ENCODE measurements around the gene RABGAP1L.

RABGAP1L gene

GRCh38 chr1:174795806-174796205 lies 636.5 kb downstream of the RABGAP1L start:
- no peaks in the 10 kb centered on the region for H3K79me2 ChIP-seq (ENCODE audit: control insufficient read depth, insufficient read depth, low read length, poor library complexity)
- H2BK120ac ChIP-seq (ENCODE audit: insufficient read depth, low read length, poor library complexity): no peak overlapping the region
- H3K4me1 ChIP-seq (ENCODE audit: control insufficient read depth in 1 of 2, insufficient read depth in 2 of 2, low read length in 2 of 2): peaks cover 0 to 5% of the 10 kb centered on the region in 2 experiments
- H3K23ac ChIP-seq (ENCODE audit: low read length): no peak overlapping the region
- H3K9me3 ChIP-seq (ENCODE audit: insufficient read depth, low read depth, low read length): no peaks in the 10 kb centered on the region
- H4K8ac ChIP-seq (ENCODE audit: low read depth, low read length): no peak overlapping the region
- no peak overlapping the region for H3K4ac ChIP-seq (ENCODE audit: low read depth, low read length)
- H3K4me3 ChIP-seq (ENCODE audit: low read depth, low read length): no peak overlapping the region
- H2AFZ ChIP-seq (ENCODE audit: insufficient read depth, low read length, poor library complexity): no peak overlapping the region
- H3K79me1 ChIP-seq (ENCODE audit: low read length): no peaks in the 10 kb centered on the region
- no peak for DNase-seq
- no peak overlapping the region for H4K91ac ChIP-seq (ENCODE audit: low read depth, low read length)
- no peak overlapping the region for H2BK12ac ChIP-seq (ENCODE audit: low read length)
- H2BK5ac ChIP-seq (ENCODE audit: low read depth, low read length, poor library complexity): no peak overlapping the region
- no CpG with 5 or more reads among the region's 2 CpGs for WGBS (ENCODE audit: extremely low coverage, insufficient coverage, insufficient read length)
- H3K9ac ChIP-seq (ENCODE audit: low read length): no peak overlapping the region
- no peak overlapping the region for H3K14ac ChIP-seq (ENCODE audit: low read length)
- H3K4me2 ChIP-seq (ENCODE audit: low read length): no peak overlapping the region
- H3K36me3 ChIP-seq (ENCODE audit: control insufficient read depth in 1 of 2, insufficient read depth in 2 of 2, low read length in 2 of 2): no peaks in the 10 kb centered on the region
- no peak overlapping the region for H3K27ac ChIP-seq (ENCODE audit: low read depth, low read length)
- H3K27me3 ChIP-seq (ENCODE audit: insufficient read depth, low read length): no peaks in the 10 kb centered on the region
- no peak overlapping the region for H3K18ac ChIP-seq (ENCODE audit: low read length)
- H4K12ac ChIP-seq (ENCODE audit: low read depth, low read length): no peak overlapping the region
- H2AK5ac ChIP-seq (ENCODE audit: low read length): no peak overlapping the region

- DNase-seq: no peak
- H3K36me3 ChIP-seq (ENCODE audit: control insufficient read depth in 1 of 2, insufficient read depth in 2 of 2, low read length in 2 of 2): no peaks in the 10 kb centered on the region
- H3K9ac ChIP-seq (ENCODE audit: low read length): no peak overlapping the region
- no peak overlapping the region for H2AK5ac ChIP-seq (ENCODE audit: low read length)
- H3K79me1 ChIP-seq (ENCODE audit: low read length): no peaks in the 10 kb centered on the region
- 100% methylated on average over 1 of the region's 2 CpGs for WGBS (ENCODE audit: extremely low coverage, insufficient coverage, insufficient read length)
- peaks cover 0 to 5% of the 10 kb centered on the region in 2 experiments for H3K4me1 ChIP-seq (ENCODE audit: control insufficient read depth in 1 of 2, insufficient read depth in 2 of 2, low read length in 2 of 2)
- H2BK12ac ChIP-seq (ENCODE audit: low read length): no peak overlapping the region
- H3K18ac ChIP-seq (ENCODE audit: low read length): no peak overlapping the region
- no peak overlapping the region for H4K12ac ChIP-seq (ENCODE audit: low read depth, low read length)
- no peak overlapping the region for H2AFZ ChIP-seq (ENCODE audit: insufficient read depth, low read length, poor library complexity)
- no peak overlapping the region for H3K27ac ChIP-seq (ENCODE audit: low read depth, low read length)
- no peaks in the 10 kb centered on the region for H3K79me2 ChIP-seq (ENCODE audit: control insufficient read depth, insufficient read depth, low read length, poor library complexity)
- no peak overlapping the region for H2BK120ac ChIP-seq (ENCODE audit: insufficient read depth, low read length, poor library complexity)
- H4K91ac ChIP-seq (ENCODE audit: low read depth, low read length): no peak overlapping the region
- H3K4ac ChIP-seq (ENCODE audit: low read depth, low read length): no peak overlapping the region
- H3K4me3 ChIP-seq (ENCODE audit: low read depth, low read length): no peak overlapping the region
- H4K8ac ChIP-seq (ENCODE audit: low read depth, low read length): no peak overlapping the region
- no peak overlapping the region for H3K14ac ChIP-seq (ENCODE audit: low read length)
- no peak overlapping the region for H3K4me2 ChIP-seq (ENCODE audit: low read length)
- H3K27me3 ChIP-seq (ENCODE audit: insufficient read depth, low read length): no peaks in the 10 kb centered on the region
- H2BK5ac ChIP-seq (ENCODE audit: low read depth, low read length, poor library complexity): no peak overlapping the region
- no peak overlapping the region for H3K23ac ChIP-seq (ENCODE audit: low read length)
- H3K9me3 ChIP-seq (ENCODE audit: insufficient read depth, low read depth, low read length): no peaks in the 10 kb centered on the region
Observed at GRCh38 chr1:174797398-174797797, 638.1 kb downstream of the RABGAP1L start.

GRCh38 chr1:174799136-174799479 lies 639.8 kb downstream of the RABGAP1L start:
- no peak overlapping the region for H2AK5ac ChIP-seq (ENCODE audit: low read length)
- no peak overlapping the region for H2BK120ac ChIP-seq (ENCODE audit: insufficient read depth, low read length, poor library complexity)
- H4K8ac ChIP-seq (ENCODE audit: low read depth, low read length): no peak overlapping the region
- no peak overlapping the region for H2BK12ac ChIP-seq (ENCODE audit: low read length)
- H3K79me2 ChIP-seq (ENCODE audit: control insufficient read depth, insufficient read depth, low read length, poor library complexity): no peaks in the 10 kb centered on the region
- no peak overlapping the region for H3K9ac ChIP-seq (ENCODE audit: low read length)
- H3K18ac ChIP-seq (ENCODE audit: low read length): no peak overlapping the region
- no peaks in the 10 kb centered on the region for H3K36me3 ChIP-seq (ENCODE audit: control insufficient read depth in 1 of 2, insufficient read depth in 2 of 2, low read length in 2 of 2)
- no peaks in the 10 kb centered on the region for H3K79me1 ChIP-seq (ENCODE audit: low read length)
- peak in 1 of 2 donors; percentile 25 for DNase-seq
- H3K9me3 ChIP-seq (ENCODE audit: insufficient read depth, low read depth, low read length): no peaks in the 10 kb centered on the region
- H3K4ac ChIP-seq (ENCODE audit: low read depth, low read length): no peak overlapping the region
- no peak overlapping the region for H3K27ac ChIP-seq (ENCODE audit: low read depth, low read length)
- no peak overlapping the region for H3K14ac ChIP-seq (ENCODE audit: low read length)
- H3K4me3 ChIP-seq (ENCODE audit: low read depth, low read length): no peak overlapping the region
- H2BK5ac ChIP-seq (ENCODE audit: low read depth, low read length, poor library complexity): no peak overlapping the region
- no peaks in the 10 kb centered on the region for H3K27me3 ChIP-seq (ENCODE audit: insufficient read depth, low read length)
- peaks cover 0 to 5% of the 10 kb centered on the region in 2 experiments for H3K4me1 ChIP-seq (ENCODE audit: control insufficient read depth in 1 of 2, insufficient read depth in 2 of 2, low read length in 2 of 2)
- peak overlapping the region; percentile 63 for H3K4me2 ChIP-seq (ENCODE audit: low read length)
- no peak overlapping the region for H3K23ac ChIP-seq (ENCODE audit: low read length)
- H2AFZ ChIP-seq (ENCODE audit: insufficient read depth, low read length, poor library complexity): no peak overlapping the region
- no CpG with 5 or more reads among the region's 3 CpGs for WGBS (ENCODE audit: extremely low coverage, insufficient coverage, insufficient read length)
- no peak overlapping the region for H4K12ac ChIP-seq (ENCODE audit: low read depth, low read length)
- no peak overlapping the region for H4K91ac ChIP-seq (ENCODE audit: low read depth, low read length)

GRCh38 chr1:174800216-174800851 lies 641.0 kb downstream of the RABGAP1L start:
- Histone ChIP-seq H4K8ac (ENCODE audit: low read depth, low read length) (no peak overlapping the region), H3K4me3 (ENCODE audit: low read depth, low read length) (no peak overlapping the region), H3K79me2 (ENCODE audit: control insufficient read depth, insufficient read depth, low read length, poor library complexity) (no peaks in the 10 kb centered on the region), H3K23ac (ENCODE audit: low read length) (no peak overlapping the region), H2BK12ac (ENCODE audit: low read length) (no peak overlapping the region), H3K36me3 (ENCODE audit: control insufficient read depth in 1 of 2, insufficient read depth in 2 of 2, low read length in 2 of 2) (no peaks in the 10 kb centered on the region), H2BK120ac (ENCODE audit: insufficient read depth, low read length, poor library complexity) (no peak overlapping the region), H4K12ac (ENCODE audit: low read depth, low read length) (no peak overlapping the region), H3K79me1 (ENCODE audit: low read length) (no peaks in the 10 kb centered on the region), H3K27me3 (ENCODE audit: insufficient read depth, low read length) (no peaks in the 10 kb centered on the region), H2AK5ac (ENCODE audit: low read length) (no peak overlapping the region), H4K91ac (ENCODE audit: low read depth, low read length) (no peak overlapping the region), H3K18ac (ENCODE audit: low read length) (no peak overlapping the region), H3K9ac (ENCODE audit: low read length) (peak overlapping the region; percentile 56), H3K14ac (ENCODE audit: low read length) (no peak overlapping the region), H3K9me3 (ENCODE audit: insufficient read depth, low read depth, low read length) (no peaks in the 10 kb centered on the region), H3K4me1 (ENCODE audit: control insufficient read depth in 1 of 2, insufficient read depth in 2 of 2, low read length in 2 of 2) (peaks cover 0 to 5% of the 10 kb centered on the region in 2 experiments), H2AFZ (ENCODE audit: insufficient read depth, low read length, poor library complexity) (peak overlapping the region; percentile 3), H3K27ac (ENCODE audit: low read depth, low read length) (no peak overlapping the region), H2BK5ac (ENCODE audit: low read depth, low read length, poor library complexity) (no peak overlapping the region), H3K4me2 (ENCODE audit: low read length) (peak overlapping the region; percentile 63), H3K4ac (ENCODE audit: low read depth, low read length) (no peak overlapping the region)
- no peak for DNase-seq
- no CpG with 5 or more reads among the region's 10 CpGs for WGBS (ENCODE audit: extremely low coverage, insufficient coverage, insufficient read length)

Data from trophoblast cell (in vitro differentiated cells and primary cell).